ENCODE data around the gene HNRNPUL2. TPM values are rescaled to one million over a fixed set of nuclear protein-coding genes. Genes with fewer than 3 reads are reported as not detected.

The HNRNPUL2 gene
- total RNA-seq, 1 donor from 2014 or later: 58.6 TPM

- no peaks in the 10 kb centered on the region for H3K36me3 Mint-ChIP-seq (ENCODE audit: unreplicated experiment)
- no peak for DNase-seq
These were observed 60.9 kb downstream of the HNRNPUL2 start for GRCh38 chr11:62666259-62666926.

GRCh38 chr11:62665599-62666258 lies 61.5 kb downstream of the HNRNPUL2 start:
- H3K27ac Mint-ChIP-seq (ENCODE audit: unreplicated experiment): peak overlapping the region; percentile 94
- peaks cover 10% of the 10 kb centered on the region for H3K4me1 Mint-ChIP-seq (ENCODE audit: low read depth, unreplicated experiment)
- DNase-seq: peak; percentile 50
- peaks cover 13% of the 10 kb centered on the region for H3K9me3 Mint-ChIP-seq (ENCODE audit: unreplicated experiment)
- H3K27me3 Mint-ChIP-seq (ENCODE audit: unreplicated experiment): peaks cover 4% of the 10 kb centered on the region
- TF ChIP-seq CTCF (IDR thresholded peaks at IDR 0.05; ENCODE audit: partially characterized antibody, unreplicated experiment): no peak
- no peaks in the 10 kb centered on the region for H3K36me3 Mint-ChIP-seq (ENCODE audit: unreplicated experiment)
- peak overlapping the region; percentile 96 for H3K4me3 Mint-ChIP-seq (ENCODE audit: unreplicated experiment)

More at GRCh38 chr11:62666259-62666926, 60.9 kb downstream of the HNRNPUL2 start:
- H3K27me3 Mint-ChIP-seq (ENCODE audit: unreplicated experiment): peaks cover 7% of the 10 kb centered on the region
- no peak for TF ChIP-seq CTCF (IDR thresholded peaks at IDR 0.05; ENCODE audit: partially characterized antibody, unreplicated experiment)
- peak overlapping the region; percentile 96 for H3K4me3 Mint-ChIP-seq (ENCODE audit: unreplicated experiment)
- H3K4me1 Mint-ChIP-seq (ENCODE audit: low read depth, unreplicated experiment): peaks cover 13% of the 10 kb centered on the region
- peak overlapping the region; percentile 59 for H3K27ac Mint-ChIP-seq (ENCODE audit: unreplicated experiment)
- H3K9me3 Mint-ChIP-seq (ENCODE audit: unreplicated experiment): peaks cover 13% of the 10 kb centered on the region

GRCh38 chr11:62665075-62665598 lies 62.1 kb downstream of the HNRNPUL2 start, which contains the start of the genes C11orf98 and CSKMT:
Gene C11orf98 (minus strand): TSS chr11:62665210. CDS start chr11:62665169, 41 bp downstream.
Gene CSKMT (plus strand): TSS chr11:62665312. CDS start chr11:62665880, 568 bp downstream.
- no peak for TF ChIP-seq CTCF (IDR thresholded peaks at IDR 0.05; ENCODE audit: partially characterized antibody, unreplicated experiment)
- peak within 1 kb of the TSS; percentile 94 for H3K27ac Mint-ChIP-seq (ENCODE audit: unreplicated experiment)
- peaks cover 4% of the 10 kb centered on the region for H3K27me3 Mint-ChIP-seq (ENCODE audit: unreplicated experiment)
- DNase-seq: peak; percentile 97
- H3K4me3 Mint-ChIP-seq (ENCODE audit: unreplicated experiment): peak within 1 kb of the TSS; percentile 96
- H3K4me1 Mint-ChIP-seq (ENCODE audit: low read depth, unreplicated experiment): peaks cover 10% of the 10 kb centered on the region
- peaks cover 13% of the 10 kb centered on the region for H3K9me3 Mint-ChIP-seq (ENCODE audit: unreplicated experiment)
- no peaks in the 10 kb centered on the region for H3K36me3 Mint-ChIP-seq (ENCODE audit: unreplicated experiment)

GRCh38 chr11:62664405-62665074 lies 62.7 kb downstream of the HNRNPUL2 start:
- H3K9me3 Mint-ChIP-seq (ENCODE audit: unreplicated experiment): peaks cover 13% of the 10 kb centered on the region
- H3K4me1 Mint-ChIP-seq (ENCODE audit: low read depth, unreplicated experiment): peaks cover 7% of the 10 kb centered on the region
- H3K4me3 Mint-ChIP-seq (ENCODE audit: unreplicated experiment): peak overlapping the region; percentile 96
- DNase-seq: peak; percentile 73
- no peaks in the 10 kb centered on the region for H3K36me3 Mint-ChIP-seq (ENCODE audit: unreplicated experiment)
- H3K27ac Mint-ChIP-seq (ENCODE audit: unreplicated experiment): peak overlapping the region; percentile 64
- H3K27me3 Mint-ChIP-seq (ENCODE audit: unreplicated experiment): peaks cover 4% of the 10 kb centered on the region
- TF ChIP-seq CTCF (IDR thresholded peaks at IDR 0.05; ENCODE audit: partially characterized antibody, unreplicated experiment): no peak

Other genes starting within 250 kb of the HNRNPUL2 start
- gene AHNAK, start 180.7 kb downstream of the HNRNPUL2 start, total RNA-seq (ENCODE audit: unreplicated experiment): 4.5 TPM
- gene EEF1G, start 153.6 kb downstream of the HNRNPUL2 start, total RNA-seq (ENCODE audit: unreplicated experiment): 928 TPM
- 29.7 TPM for gene TUT1, start 135.9 kb downstream of the HNRNPUL2 start, total RNA-seq (ENCODE audit: unreplicated experiment)
- 172 TPM for gene MTA2, start 125.6 kb downstream of the HNRNPUL2 start, total RNA-seq (ENCODE audit: unreplicated experiment)
- 26.7 TPM for gene EML3, start 114.7 kb downstream of the HNRNPUL2 start, total RNA-seq (ENCODE audit: unreplicated experiment)
- 1.3 TPM for gene ROM1, start 114.2 kb downstream of the HNRNPUL2 start, total RNA-seq (ENCODE audit: unreplicated experiment)
- gene B3GAT3, start 105.5 kb downstream of the HNRNPUL2 start, total RNA-seq (ENCODE audit: unreplicated experiment): 71.6 TPM
- gene GANAB, start 80.8 kb downstream of the HNRNPUL2 start, total RNA-seq (ENCODE audit: unreplicated experiment): 213 TPM
- 20.9 TPM for gene INTS5, start 74.2 kb downstream of the HNRNPUL2 start, total RNA-seq (ENCODE audit: unreplicated experiment)
- gene C11orf98, start 62.2 kb downstream of the HNRNPUL2 start, total RNA-seq (ENCODE audit: unreplicated experiment): 73.6 TPM
- gene CSKMT, start 62.1 kb downstream of the HNRNPUL2 start, total RNA-seq (ENCODE audit: unreplicated experiment): 15.7 TPM
- 5.7 TPM for gene UQCC3, start 55.8 kb downstream of the HNRNPUL2 start, total RNA-seq (ENCODE audit: unreplicated experiment)
- gene LBHD1, start 55.2 kb downstream of the HNRNPUL2 start, total RNA-seq (ENCODE audit: unreplicated experiment): 4.6 TPM
- gene UBXN1, start 48.4 kb downstream of the HNRNPUL2 start, total RNA-seq (ENCODE audit: unreplicated experiment): 146 TPM
- 1.8 TPM for gene LRRN4CL, start 37.9 kb downstream of the HNRNPUL2 start, total RNA-seq (ENCODE audit: unreplicated experiment)
- gene BSCL2, start 20.0 kb downstream of the HNRNPUL2 start, total RNA-seq (ENCODE audit: unreplicated experiment): 550 TPM
- 266 TPM for gene GNG3, start 19.8 kb downstream of the HNRNPUL2 start, total RNA-seq (ENCODE audit: unreplicated experiment)
- 34.1 TPM for gene TTC9C, start 1.0 kb upstream of the HNRNPUL2 start, total RNA-seq (ENCODE audit: unreplicated experiment)
- 14.6 TPM for gene ZBTB3, start 26.7 kb upstream of the HNRNPUL2 start, total RNA-seq (ENCODE audit: unreplicated experiment)
- 92.5 TPM for gene POLR2G, start 34.1 kb upstream of the HNRNPUL2 start, total RNA-seq (ENCODE audit: unreplicated experiment)
- gene TAF6L, start 43.9 kb upstream of the HNRNPUL2 start, total RNA-seq (ENCODE audit: unreplicated experiment): 39.4 TPM
- gene TMEM179B, start 59.9 kb upstream of the HNRNPUL2 start, total RNA-seq (ENCODE audit: unreplicated experiment): 28.2 TPM
- gene TMEM223, start 64.5 kb upstream of the HNRNPUL2 start, total RNA-seq (ENCODE audit: unreplicated experiment): 17.4 TPM
- 104 TPM for gene NXF1, start 78.0 kb upstream of the HNRNPUL2 start, total RNA-seq (ENCODE audit: unreplicated experiment)
- 40.7 TPM for gene STX5, start 104.6 kb upstream of the HNRNPUL2 start, total RNA-seq (ENCODE audit: unreplicated experiment)
- gene TEX54, start 105.4 kb upstream of the HNRNPUL2 start, total RNA-seq (ENCODE audit: unreplicated experiment): 1.0 TPM
- gene WDR74, start 112.1 kb upstream of the HNRNPUL2 start, total RNA-seq (ENCODE audit: unreplicated experiment): 69.0 TPM
- 221 TPM for gene SLC3A2, start 153.4 kb upstream of the HNRNPUL2 start, total RNA-seq (ENCODE audit: unreplicated experiment)
- not detected for gene CHRM1, start 193.9 kb upstream of the HNRNPUL2 start, total RNA-seq (ENCODE audit: unreplicated experiment)

All from glutamatergic neuron (in vitro differentiated cells).